K562 (cell line): ENCODE measurements around the gene TBL1X. TPM values are rescaled to one million over a fixed set of nuclear protein-coding genes. Genes with fewer than 3 reads are reported as not detected.

ENCODE experiments used
- ATAC-seq: fragments of 200-7000 bp; cut with Tn5 transposase; 3 replicates; pipeline ENCODE4 v1.9.1; 2020; ENCODE audit warnings: moderate library complexity
- BruUV-seq: library from RNA; stranded (reverse); fragments of 400-500 nt; replicated peaks from 2 replicates; lab custom pipeline; 2021; lab: Mats Ljungman, UMichigan
- CTCF ChIA-PET: fragments of 300-600 bp; formaldehyde crosslinking; extraction: SDS; loops from one replicate; lab custom pipeline; 2021; ENCODE audit warnings: low intra/inter-chr PET ratio; lab: Yijun Ruan, JAX
- POLR2A ChIA-PET: fragments of 300-600, 350-650 bp; sonication (Branson Sonifier 250); formaldehyde crosslinking; extraction: SDS; loops from one replicate; lab custom pipeline; 2021; ENCODE audit warnings: antibody characterized with exemption, inconsistent platforms; lab: Yijun Ruan, JAX
- DNase-seq, 4 experiments: peaks; one replicate each; pipeline versions ENCODE4 v3.0.0 to v3.0.0-alpha.2; 2011 to 2018; ENCODE audit warnings: low spot score in 3 of 4, mixed read lengths in 3 of 4; ENCODE audit errors: extremely low read depth in 1 of 4
- FAIRE-seq: peaks from 2 replicates; lab custom pipeline; 2011; peaks lifted over from hg19 to GRCh38; lab: Jason Lieb, UNC
- H2AFZ ChIP-seq: 2 replicates; pipeline ENCODE4 v1.6.0; 2011; ENCODE audit warnings: low read depth, low read length, control low read depth, inconsistent platforms
- H3K27ac ChIP-seq: fragments of 200-600 bp; 3 replicates; pipeline ENCODE4 v1.8.0; 2011; ENCODE audit warnings: low read depth, mild to moderate bottlenecking, control low read depth, inconsistent platforms, low read length, moderate library complexity, mixed read lengths; ENCODE audit errors: extremely low read depth
- H3K27me3 ChIP-seq, 2 experiments: fragments of 300-600 bp in 1 of 2; 2 replicates in 1 of 2; 3 replicates in 1 of 2; pipeline versions ENCODE4 v1.6.0 to v1.8.0; 2011; ENCODE audit warnings: inconsistent platforms in 2 of 2, low read length in 2 of 2, mild to moderate bottlenecking in 1 of 2, mixed read lengths in 1 of 2, moderate library complexity in 1 of 2; ENCODE audit not compliant: control insufficient read depth in 2 of 2, insufficient read depth in 2 of 2
- H3K36me3 ChIP-seq: fragments of 300-600 bp; 3 replicates; pipeline ENCODE4 v1.8.0; 2011; ENCODE audit warnings: mild to moderate bottlenecking, low read length, inconsistent platforms; ENCODE audit not compliant: control insufficient read depth, insufficient read depth
- H3K4me1 ChIP-seq, 2 experiments: fragments of 200-600 bp in 1 of 2; replicated peaks in 1 of 2; 2 replicates in 1 of 2; 3 replicates in 1 of 2; pipeline versions ENCODE4 v1.5.1 to v1.8.0; 2011; ENCODE audit warnings: inconsistent platforms in 2 of 2, low read length in 2 of 2, mild to moderate bottlenecking in 1 of 2, mixed read lengths in 1 of 2, moderate library complexity in 1 of 2; ENCODE audit not compliant: control insufficient read depth in 2 of 2, insufficient read depth in 2 of 2
- H3K4me2 ChIP-seq: 2 replicates; pipeline ENCODE4 v1.6.1; 2011; ENCODE audit warnings: low read length, control low read depth, inconsistent platforms, mixed read lengths; ENCODE audit not compliant: insufficient read depth
- H3K4me3 ChIP-seq: fragments of 200-600 bp; sonication (generic), shearing (Covaris generic); 2 replicates; pipeline ENCODE4 v1.5.1; 2016; ENCODE audit warnings: control low read depth, inconsistent platforms
- H3K79me2 ChIP-seq: fragments of 200-600 bp; 3 replicates; pipeline ENCODE4 v1.8.0; 2011; ENCODE audit warnings: low read length, inconsistent platforms; ENCODE audit not compliant: control insufficient read depth, insufficient read depth
- H3K9ac ChIP-seq, 2 experiments: 2 replicates each; pipeline versions ENCODE4 v1.6.0 to v1.6.1; 2011; ENCODE audit warnings: low read depth in 2 of 2, low read length in 2 of 2, control low read depth in 1 of 2, inconsistent platforms in 1 of 2, mild to moderate bottlenecking in 1 of 2, mixed read lengths in 1 of 2; ENCODE audit not compliant: insufficient read depth in 1 of 2
- H3K9me1 ChIP-seq: one replicate; pipeline ENCODE4 v1.6.0; 2011; ENCODE audit warnings: inconsistent platforms, mild to moderate bottlenecking, low read length, moderate library complexity; ENCODE audit not compliant: control insufficient read depth, insufficient read depth
- H3K9me3 ChIP-seq: replicated peaks from 2 replicates; pipeline ENCODE4 v1.5.1; 2011; ENCODE audit warnings: low read depth, low read length, inconsistent platforms; ENCODE audit not compliant: control insufficient read depth, insufficient read depth
- H4K20me1 ChIP-seq: replicated peaks from 2 replicates; pipeline ENCODE4 v1.6.1; 2011; ENCODE audit warnings: low read length, inconsistent platforms, mixed read lengths; ENCODE audit not compliant: control insufficient read depth, insufficient read depth
- BRD4 ChIP-seq: fragments of 200-600 bp; sonication (generic); IDR thresholded peaks from 2 replicates; pipeline ENCODE4 v1.6.1; 2017; ENCODE audit warnings: inconsistent platforms
- CHD1 ChIP-seq: fragments of 200-600 bp; sonication (generic); IDR thresholded peaks from one replicate; pipeline ENCODE4 v1.6.1; 2012; ENCODE audit warnings: mild to moderate bottlenecking, moderate library complexity, low read length, inconsistent platforms
- ETV6 ChIP-seq, 3 experiments: fragments of 150-350 bp in 1 of 3; sonication (generic) in 1 of 3; formaldehyde crosslinking in 1 of 3; IDR thresholded peaks; 2 replicates each; pipeline versions ENCODE4 v1.6.1 to v1.8.0; 2014 to 2022; ENCODE audit warnings: borderline replicate concordance in 2 of 3, low read depth in 2 of 3, antibody characterized with exemption in 1 of 3, low read length in 1 of 3, mild to moderate bottlenecking in 1 of 3, missing genetic modification reagents in 1 of 3
- PURB ChIP-seq: sonication (generic); formaldehyde crosslinking; IDR thresholded peaks from 2 replicates; pipeline ENCODE4 v1.9.0; 2021; ENCODE audit warnings: low read depth, mild to moderate bottlenecking, missing genetic modification reagents
- SAP30 ChIP-seq: fragments of 200-600 bp; sonication (generic); IDR thresholded peaks from 2 replicates; pipeline ENCODE4 v1.6.1; 2012; ENCODE audit warnings: borderline replicate concordance, low read depth, mild to moderate bottlenecking, moderate library complexity, low read length, control low read depth, inconsistent platforms; ENCODE audit not compliant: insufficient read depth, poor library complexity, severe bottlenecking
- SIN3A ChIP-seq, 2 experiments: fragments of 150-350 bp in 1 of 2; IDR thresholded peaks; 2 replicates each; pipeline ENCODE4 v1.6.1; 2011 to 2016; ENCODE audit warnings: borderline replicate concordance in 2 of 2, low read depth in 2 of 2, low read length in 2 of 2, mild to moderate bottlenecking in 2 of 2, moderate library complexity in 2 of 2; ENCODE audit not compliant: control insufficient read depth in 1 of 2
- THRAP3 ChIP-seq: fragments of 450-650 bp; IDR thresholded peaks from 2 replicates; pipeline ENCODE4 v1.6.1; 2016; ENCODE audit warnings: mild to moderate bottlenecking, inconsistent platforms, borderline replicate concordance
- ZFX ChIP-seq: sonication (generic); formaldehyde crosslinking; IDR thresholded peaks from 2 replicates; pipeline ENCODE4 v1.8.0; 2022; ENCODE audit warnings: mild to moderate bottlenecking, missing genetic modification reagents, moderate library complexity
- ZNF134 ChIP-seq: fragments of 250-450 bp; sonication (Bioruptor Pico); conservative IDR thresholded peaks from 2 replicates; pipeline ENCODE4 v1.4.0; 2020
- WGBS: fragments of 100-300 bp; shearing (Covaris generic); methylation state at CpG from one replicate; pipeline ENCODE4 v1.1.6; 2016; ENCODE audit warnings: low coverage, mixed read lengths; ENCODE audit not compliant: insufficient coverage; ENCODE audit errors: missing lambda C conversion rate; 5-methylcytosine and 5-hydroxymethylcytosine counted together
- in situ Hi-C: fragments of 300-500 bp; cut with MboI; formaldehyde crosslinking; loops from 4 replicates; pipeline ENCODE4 v1.15.0; 2018; ENCODE audit warnings: inconsistent platforms, mixed read lengths
- intact Hi-C: fragments of 100-400 bp; cut with micrococcal nuclease; formaldehyde crosslinking; loops from 2 replicates; pipeline ENCODE4 v1.14.2; 2022
- polyA plus RNA-seq, 8 experiments: library from polyadenylated mRNA; depleted of rRNA in 4 of 8; stranded (reverse) in 5 of 8; unstranded in 3 of 8; fragments of >200 nt; fragmentation: Nextera tagmentation in 2 of 8; fragmentation: Illumina TruSeq in 1 of 8; extraction: Ambion mirVana in 2 of 8; extraction: Trizol in 1 of 8; gene quantifications; 2 replicates each; pipeline versions ENCODE4 v1.2.1 to v1.2.3, GENCODE V29; 2011 to 2014; ENCODE audit warnings: inconsistent platforms in 1 of 8, missing spikeins in 1 of 8
- total RNA-seq, 7 experiments: library from RNA; depleted of rRNA in 6 of 7; stranded (reverse); fragments of >200 nt in 6 of 7; fragmentation: Illumina TruSeq in 2 of 7; extraction: Trizol in 2 of 7; gene quantifications; 2 replicates each; pipeline versions ENCODE4 v1.2.1 to v1.2.3, GENCODE V29; 2011 to 2021; ENCODE audit warnings: low replicate concordance in 1 of 7

TBL1X gene
- total and polyA plus RNA-seq, 9 of the 15 experiments (the other 6 are each of a cell fraction or from before 2014, with no cell fraction given): 6.0 to 49.6 (median 19.7) TPM

GRCh38 chrX:9597361-9598035 is 132.6 kb downstream of the TBL1X start:
- Histone ChIP-seq H3K27ac (no peak overlapping the region), H3K9me3 (no peaks in the 10 kb centered on the region), H3K9ac (no peak overlapping the region), H3K79me2 (no peaks in the 10 kb centered on the region; the same call in 2 of the 3 replicates), H3K36me3 (no peaks in the 10 kb centered on the region; the same call in 2 of the 3 replicates), H3K27me3 (no peaks in the 10 kb centered on the region), H3K4me2 (no peak overlapping the region), H3K4me3 (no peak overlapping the region), H4K20me1 (no peaks in the 10 kb centered on the region), H3K9me1 (no peaks in the 10 kb centered on the region), H3K4me1 (no peaks in the 10 kb centered on the region), H2AFZ (no peak overlapping the region)
- in situ Hi-C loops: no loop called here
- WGBS: 90% methylated on average over 11 of the region's 13 CpGs
- CTCF ChIA-PET: no interaction called here
- BruUV-seq: no TSS peak
- FAIRE-seq: no peak
- ATAC-seq: no peak
- TF ChIP-seq SIN3A (IDR thresholded peaks at IDR 0.05; ENCODE audit: borderline replicate concordance in 2 of 2, control insufficient read depth in 1 of 2, low read depth in 2 of 2, low read length in 2 of 2) (no peak), SAP30 (no peak), THRAP3 (no peak), ZFX (CRISPR knock-in tag) (no peak), CHD1 (no peak), ETV6 (IDR thresholded peaks at IDR 0.05; ENCODE audit: borderline replicate concordance in 1 of 2, low read depth in 2 of 2, low read length in 1 of 2) (no peak), ETV6 (CRISPR knock-in tag; IDR thresholded peaks at IDR 0.05; ENCODE audit: borderline replicate concordance) (no peak), PURB (CRISPR knock-in tag) (no peak), ZNF134 (no peak), BRD4 (no peak)
- DNase-seq: no peak
- POLR2A ChIA-PET: no interaction called here
- intact Hi-C loops: no loop called here
